GM21723 (cell line): ENCODE data around the gene AKTIP.

Experiments used
- ATAC-seq: cut with Tn5 transposase; IDR thresholded peaks from one replicate; pipeline ENCODE4 v1.9.1; 2021; ENCODE audit warnings: mild to moderate bottlenecking, moderate library complexity; ENCODE audit not compliant: unreplicated experiment

Gene AKTIP

GRCh38 chr16:53484542-53484941 is 18.5 kb downstream of the AKTIP start:
- no peak for ATAC-seq

- ATAC-seq: no peak
Observed at GRCh38 chr16:53482123-53482522, 20.9 kb downstream of the AKTIP start.

GRCh38 chr16:53480394-53480793 is 22.6 kb downstream of the AKTIP start:
- ATAC-seq: no peak

- ATAC-seq: no peak
Observed at GRCh38 chr16:53478965-53479364, 24.0 kb downstream of the AKTIP start.

- ATAC-seq: no peak
Observed at GRCh38 chr16:53476867-53477266, 26.1 kb downstream of the AKTIP start.

GRCh38 chr16:53465606-53466280 is 37.3 kb downstream of the AKTIP start:
- ATAC-seq: no peak

- no peak for ATAC-seq
Observed at GRCh38 chr16:53458635-53459034, 44.4 kb downstream of the AKTIP start.

- ATAC-seq: peak; percentile 100
Observed at GRCh38 chr16:53457670-53458069, 45.3 kb downstream of the AKTIP start.

- ATAC-seq: no peak
Observed at GRCh38 chr16:53456625-53457024, 46.4 kb downstream of the AKTIP start.

- no peak for ATAC-seq
Observed at GRCh38 chr16:53453928-53454327, 49.1 kb downstream of the AKTIP start.

- ATAC-seq: no peak
Observed at GRCh38 chr16:53449816-53450517, 53.0 kb downstream of the AKTIP start.

GRCh38 chr16:53446090-53446489 is 56.9 kb downstream of the AKTIP start:
- ATAC-seq: no peak

GRCh38 chr16:53445534-53445933 is 57.5 kb downstream of the AKTIP start:
- no peak for ATAC-seq
